LoVo (cell line): Measurements from ENCODE around the gene DHX34.
"Not testable (repeated sequence)": the region's sequence is repeated elsewhere in the genome, so short reads cannot be mapped to it uniquely, and the experiment has no call there.

Experiments
- DNase-seq: peaks from one replicate; pipeline ENCODE4 v3.0.0-alpha.2; 2016; ENCODE audit warnings: low spot score

DHX34 gene

DNA sequence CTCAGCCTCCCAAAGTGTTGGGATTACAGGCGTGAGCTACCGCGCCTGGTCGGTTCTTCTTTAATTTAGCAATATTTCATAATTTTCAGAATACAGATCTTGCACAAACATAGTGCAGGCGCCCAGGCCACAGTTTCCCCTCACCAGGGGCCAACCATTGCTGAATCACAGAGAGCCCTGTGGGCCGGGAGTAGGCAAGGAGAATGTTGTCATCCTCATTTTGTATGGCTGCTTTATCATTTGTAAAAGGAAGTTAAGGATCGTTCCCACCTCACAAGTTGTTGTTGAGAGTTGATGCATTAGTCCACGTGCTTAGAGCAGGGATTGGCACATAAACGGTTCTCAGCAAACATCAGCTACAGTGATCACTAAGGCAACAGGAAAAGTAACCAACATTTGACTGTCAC, 40.0 kb downstream of the DHX34 start:
- DNase-seq, result no peak

GRCh38 chr19:47390533-47391488, 41.7 kb downstream of the DHX34 start:
- no peak for DNase-seq

DNA sequence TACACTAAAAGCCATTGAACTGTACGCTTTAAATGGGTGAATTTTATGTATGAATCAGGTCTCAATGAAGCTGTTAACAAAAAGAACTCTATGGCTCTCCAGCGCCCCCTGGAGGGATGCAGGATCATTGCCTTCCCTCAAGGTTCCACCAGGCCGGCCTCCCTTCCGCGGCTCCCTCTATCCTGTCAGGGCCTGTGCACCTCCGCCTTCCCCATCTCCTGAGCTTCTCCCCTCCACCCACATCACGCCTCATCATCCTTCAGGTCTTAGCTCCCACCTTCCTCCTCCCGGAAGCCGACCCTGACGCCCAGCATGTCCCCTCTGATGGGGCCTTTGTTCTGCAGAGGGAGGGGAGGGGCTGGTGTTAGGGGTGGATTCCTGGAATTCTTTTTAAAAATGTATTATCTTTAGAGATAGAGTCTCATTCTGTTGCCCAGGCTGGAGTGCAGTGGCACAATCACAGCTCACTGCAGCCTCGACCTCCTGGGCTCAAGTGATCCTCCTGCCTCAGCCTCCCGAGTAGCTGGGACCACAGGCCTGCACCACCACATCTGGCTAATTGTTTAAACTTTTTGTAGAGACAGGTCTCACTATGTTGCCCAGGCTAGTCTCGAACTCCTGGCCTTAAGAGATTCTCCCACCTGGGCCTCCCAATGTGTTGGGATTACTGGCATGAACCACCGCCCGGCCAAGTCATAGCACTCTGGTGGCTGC, 42.6 kb downstream of the DHX34 start:
- DNase-seq, result peak; percentile 67

DNA sequence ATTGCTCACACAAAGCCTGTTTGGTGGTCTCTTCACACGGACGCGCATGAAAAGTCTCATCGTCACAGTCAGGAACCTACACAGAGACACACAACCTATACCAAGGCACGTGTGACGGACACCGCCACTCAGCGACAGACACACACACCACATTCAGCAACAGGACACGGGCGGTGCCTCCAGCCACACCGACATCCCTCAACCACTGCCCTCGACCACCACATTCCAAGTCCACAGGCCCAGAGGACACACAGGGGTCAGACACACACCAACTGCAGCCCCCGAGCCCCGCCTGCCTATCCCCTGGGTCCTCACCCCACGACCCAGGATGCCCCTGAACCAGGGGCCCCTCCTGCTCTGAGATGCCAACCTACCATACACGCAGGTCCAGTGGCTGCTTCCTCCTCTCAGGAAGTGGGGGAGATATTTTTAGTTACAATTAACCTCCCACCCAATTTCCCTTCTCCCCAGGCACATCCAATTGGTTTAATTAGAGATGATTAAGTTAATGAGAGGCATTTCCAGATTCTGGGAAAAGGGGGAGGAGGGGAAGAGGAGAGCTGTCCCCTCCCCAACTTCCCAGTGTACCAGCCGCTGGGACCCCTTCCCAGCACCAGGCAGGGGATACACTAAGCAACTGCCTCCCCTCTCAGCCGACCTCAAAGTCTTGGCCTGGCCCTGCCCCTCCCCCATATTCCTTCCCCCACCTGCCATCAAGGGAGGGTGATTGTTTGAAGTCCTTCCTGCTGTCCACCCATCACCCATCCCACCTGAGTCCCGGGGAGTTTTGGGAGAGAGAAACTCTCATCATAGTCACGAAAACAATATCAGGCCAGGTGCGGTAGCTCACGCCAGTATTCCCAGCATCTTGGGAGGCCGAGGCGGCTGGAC, 49.8 kb downstream of the DHX34 start:
- no peak for DNase-seq

GRCh38 chr19:47402504-47402903, 53.4 kb downstream of the DHX34 start:
- no peak for DNase-seq

DNA sequence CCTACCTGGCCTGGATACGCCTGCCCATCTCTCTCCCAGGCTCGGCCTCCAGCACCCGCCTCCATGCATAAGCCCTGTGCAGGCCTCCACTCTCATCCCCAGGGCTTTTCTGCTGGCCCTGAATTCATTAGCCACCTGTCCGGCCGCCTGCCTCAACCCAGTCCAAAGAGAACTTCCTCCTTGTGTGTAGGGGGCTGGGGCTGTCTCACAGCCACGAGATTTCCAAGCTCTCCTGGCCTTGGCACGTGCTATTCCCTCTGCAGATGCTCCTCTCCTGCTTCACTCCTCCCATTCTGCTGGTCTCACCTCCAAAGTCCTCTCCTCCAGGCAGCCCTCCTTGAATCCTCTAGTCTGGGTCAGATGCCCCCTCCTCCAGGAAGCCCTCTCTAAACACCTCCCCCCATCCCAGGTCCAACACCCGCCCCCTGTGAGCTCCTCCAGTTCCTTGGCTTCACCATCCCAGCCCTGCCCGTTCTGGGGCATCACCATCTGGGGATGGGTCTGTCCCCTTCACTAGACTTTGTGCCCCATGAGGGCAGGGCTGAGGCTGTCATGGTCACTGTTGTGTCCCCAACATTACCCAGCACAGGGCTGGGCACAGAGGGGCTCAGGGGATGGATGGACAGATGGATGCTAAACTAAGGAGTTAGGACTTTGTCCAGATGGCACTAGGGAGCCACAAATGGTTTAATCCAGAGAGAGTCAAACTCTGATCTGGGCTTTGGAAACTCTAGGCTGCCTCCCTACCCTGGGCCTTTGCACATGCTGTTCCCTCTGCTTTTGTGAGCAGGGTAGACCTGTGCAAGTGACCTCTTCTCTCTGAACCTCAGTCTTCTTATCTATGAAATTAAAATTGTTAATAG, 55.5 kb downstream of the DHX34 start:
- DNase-seq, result no peak

DNA sequence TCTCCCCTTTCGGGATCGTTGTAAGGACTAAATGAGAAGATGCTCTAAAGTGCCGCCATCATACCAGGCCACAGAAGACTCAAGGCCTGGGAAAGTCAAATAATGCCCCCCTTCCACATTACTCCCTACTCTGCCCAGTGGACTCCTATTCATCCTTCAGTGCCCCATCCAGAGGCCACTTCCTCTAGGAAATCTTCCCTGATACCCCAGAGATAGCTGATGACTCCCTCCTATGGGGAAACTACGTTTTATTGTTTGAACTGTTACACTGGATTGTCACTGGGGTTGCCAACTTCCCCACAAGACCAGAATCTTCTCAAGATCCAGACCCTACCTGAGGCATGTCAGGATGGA, 56.1 kb downstream of the DHX34 start:
- no peak for DNase-seq

- no peak for DNase-seq
Observed at GRCh38 chr19:47405854-47406417, 56.8 kb downstream of the DHX34 start.

DNA sequence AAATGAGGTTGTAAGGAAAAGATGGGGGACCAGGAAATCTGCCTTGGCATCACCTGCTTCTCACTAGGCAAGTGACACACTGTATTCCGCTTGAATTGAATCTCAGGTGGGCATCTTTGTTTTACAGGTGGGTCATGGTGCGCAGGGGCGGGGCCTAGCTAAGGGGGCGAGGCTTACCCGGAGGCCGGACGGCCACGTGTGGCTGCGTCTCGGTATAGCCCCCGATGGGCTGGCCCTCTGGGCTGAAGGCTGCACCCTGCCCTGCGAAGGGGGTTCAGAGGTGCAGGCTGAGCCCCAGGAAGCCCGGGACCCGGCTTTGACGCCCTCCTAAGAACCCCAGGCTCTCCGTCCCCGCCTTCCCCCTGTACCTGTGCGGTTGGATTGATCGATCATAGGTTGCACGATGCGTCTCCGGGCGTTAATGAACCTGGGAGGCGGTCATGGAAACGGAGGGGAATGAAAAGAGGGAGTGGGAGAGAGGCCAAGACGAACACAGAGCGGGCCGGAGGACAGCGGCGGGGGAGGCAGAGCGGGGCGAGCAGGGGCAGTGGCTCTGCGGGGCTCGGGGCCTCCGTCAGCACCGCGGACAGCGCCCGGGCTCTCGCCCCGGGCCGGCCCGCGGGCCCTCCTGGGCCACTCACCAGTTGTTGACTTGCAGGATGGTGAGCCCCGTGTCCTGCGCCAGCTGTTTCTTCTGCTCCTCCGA, 57.7 kb downstream of the DHX34 start:
- DNase-seq, result no peak

- no peak for DNase-seq
Observed at GRCh38 chr19:47407417-47407774, 58.3 kb downstream of the DHX34 start.

GRCh38 chr19:47408156-47408938, 59.2 kb downstream of the DHX34 start:
- no peak for DNase-seq

- no peak for DNase-seq
Observed at GRCh38 chr19:47411101-47411500, 62.0 kb downstream of the DHX34 start.

DNA sequence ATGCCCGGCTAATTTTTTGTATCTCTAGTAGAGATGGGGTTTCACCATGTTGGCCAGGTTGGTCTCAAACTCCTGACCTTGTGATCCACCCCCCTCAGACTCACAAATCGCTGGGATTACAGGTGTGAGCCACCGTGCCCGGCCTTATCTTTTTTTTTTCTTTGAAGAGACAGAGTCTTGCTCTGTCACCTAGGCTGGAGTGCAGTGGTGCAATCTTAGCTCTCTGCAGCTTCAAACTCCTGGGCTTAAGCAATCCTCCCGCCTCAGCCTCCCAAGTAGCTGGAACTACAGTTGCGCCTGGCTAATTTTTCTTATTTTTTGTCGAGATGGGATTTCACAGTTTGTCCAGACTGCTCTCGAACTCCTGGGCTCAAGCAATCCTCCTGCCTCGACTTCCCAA, 62.6 kb downstream of the DHX34 start:
- not testable (repeated sequence) for DNase-seq

GRCh38 chr19:47413941-47414340, 64.8 kb downstream of the DHX34 start:
- DNase-seq, result no peak

- DNase-seq, result no peak
Observed at GRCh38 chr19:47414469-47414868, 65.4 kb downstream of the DHX34 start.

DNA sequence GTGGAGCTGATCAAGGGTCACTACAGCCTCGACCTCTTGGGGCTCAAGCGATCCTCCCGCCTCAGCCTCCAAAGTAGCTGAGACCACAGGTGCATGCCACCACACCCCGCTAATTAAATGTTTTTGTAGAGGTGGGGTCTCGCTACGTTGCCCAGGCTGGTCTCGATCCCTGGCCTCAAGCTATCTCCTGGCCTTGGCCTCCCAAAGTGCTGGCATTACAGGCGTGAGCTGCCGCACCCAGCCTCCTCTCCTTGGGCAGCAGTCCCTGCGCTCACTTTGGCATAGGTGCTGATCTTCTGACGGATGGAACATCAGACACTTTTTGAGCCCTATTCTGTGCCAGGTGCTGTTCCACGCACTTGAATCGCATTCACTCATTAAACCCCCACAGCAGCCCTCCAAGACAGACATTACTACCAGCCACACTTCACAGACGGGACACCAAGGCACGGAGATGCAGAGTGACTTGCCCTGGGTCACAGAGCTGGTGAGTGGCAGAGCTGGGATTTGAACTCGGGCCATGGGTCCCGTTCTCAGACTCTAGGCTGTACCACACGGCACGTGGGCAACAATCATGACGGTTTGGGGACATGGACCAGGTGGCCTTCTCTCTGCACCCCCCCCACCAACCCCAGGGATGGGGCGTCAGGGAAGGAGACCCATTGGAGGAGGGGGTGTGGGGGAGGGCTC, 67.0 kb downstream of the DHX34 start:
- DNase-seq, result no peak

DNA sequence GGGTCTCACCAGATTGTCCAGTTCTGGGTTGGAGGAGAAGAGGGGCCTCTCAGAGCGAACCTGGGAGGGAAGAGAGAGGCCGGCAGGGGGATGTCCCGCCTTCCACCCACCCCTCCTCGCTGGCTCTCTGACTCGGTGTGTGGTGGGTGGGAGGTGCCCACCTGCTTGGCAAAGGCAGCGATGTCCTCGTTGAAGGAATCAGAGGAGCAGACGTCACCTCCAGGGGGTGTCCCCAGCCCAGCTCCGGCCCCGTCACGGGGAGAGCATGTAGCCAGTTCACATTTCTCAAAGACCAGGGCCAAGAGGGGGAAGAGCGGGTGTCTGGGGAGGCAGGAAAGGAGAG, 67.5 kb downstream of the DHX34 start:
- DNase-seq, result no peak

- DNase-seq, result no peak
Observed at GRCh38 chr19:47417107-47417745, 68.1 kb downstream of the DHX34 start.
